Heart left ventricle (tissue), 16 donors: ENCODE measurements around the gene CEP70. TPM values are rescaled to one million over a fixed set of nuclear protein-coding genes. Genes with fewer than 3 reads are reported as not detected.

Source experiments
- ATAC-seq, 4 donors: fragments of 200-7000 bp; cut with Tn5 transposase; one replicate each; pipeline ENCODE4 v1.9.1; 2020 to 2022; ENCODE audit warnings: moderate library complexity in 4 of 4, mild to moderate bottlenecking in 3 of 4, moderate number of reproducible peaks in 1 of 4
- DNase-seq, 5 donors: peaks; one replicate each; pipeline ENCODE4 v3.0.0-alpha.2; 2020
- H3K27ac ChIP-seq, 12 donors: fragments of 200-600 bp; sonication (generic) in 4 of 12; one replicate each; pipeline versions ENCODE4 v1.5.0 to v1.8.0; 2016 to 2022; ENCODE audit warnings: mild to moderate bottlenecking in 2 of 12
- H3K27me3 ChIP-seq, 9 donors: fragments of 200-600 bp; sonication (generic) in 2 of 9; one replicate each; pipeline versions ENCODE4 v1.5.1 to v1.8.0; 2016 to 2022; ENCODE audit warnings: mild to moderate bottlenecking in 3 of 9
- H3K36me3 ChIP-seq, 9 donors: fragments of 200-600 bp; sonication (generic) in 2 of 9; one replicate each; pipeline versions ENCODE4 v1.5.0 to v1.8.0; 2018 to 2022; ENCODE audit warnings: mild to moderate bottlenecking in 2 of 9
- H3K4me1 ChIP-seq, 12 donors: fragments of 200-600 bp; sonication (generic) in 4 of 12; one replicate each; pipeline versions ENCODE4 v1.5.0 to v1.8.0; 2016 to 2022; ENCODE audit warnings: mild to moderate bottlenecking in 3 of 12
- H3K4me3 ChIP-seq, 12 donors: fragments of 200-600 bp; sonication (generic) in 4 of 12; one replicate each; pipeline versions ENCODE4 v1.5.0 to v1.8.0; 2017 to 2022; ENCODE audit warnings: mild to moderate bottlenecking in 9 of 12, moderate library complexity in 4 of 12
- H3K9me3 ChIP-seq, 12 donors: fragments of 200-600 bp; sonication (generic) in 4 of 12; one replicate each; pipeline versions ENCODE4 v1.5.0 to v1.8.0; 2016 to 2022; ENCODE audit warnings: mild to moderate bottlenecking in 1 of 12
- POLR2A ChIP-seq, 2 donors: fragments of 450-650 bp; IDR thresholded peaks; one replicate each; pipeline ENCODE4 v1.6.1; 2017; ENCODE audit warnings: antibody characterized with exemption in 2 of 2, mild to moderate bottlenecking in 2 of 2, moderate library complexity in 2 of 2
- WGBS, 4 donors: extraction: QIAGEN DNeasy Blood & Tissue Kit in 2 of 4; methylation state at CpG; one replicate each; pipeline versions ENCODE4 v1.1.5 to v1.1.7; 2013 to 2018; 5-methylcytosine and 5-hydroxymethylcytosine counted together
- intact Hi-C, 10 donors: fragments of 100-400 bp; cut with DNase I; formaldehyde crosslinking; loops; one replicate each; pipeline versions ENCODE4 v1.11.1 to v1.14.2; 2022
- polyA plus RNA-seq, 2 donors: library from polyadenylated mRNA; stranded (reverse); fragments of 200-250 nt; gene quantifications; one replicate each; pipeline ENCODE4 v1.2.3, GENCODE V29; 2013
- total RNA-seq, 9 donors: library from RNA; depleted of rRNA in 2 of 9; stranded (reverse); fragments of >200 nt in 2 of 9; fragmentation: NEBNext Ultra II Directional in 3 of 9; extraction: Animal tissue kit (Norgen Biotek cat#: 25700) in 3 of 9; gene quantifications; one replicate each; pipeline versions ENCODE4 v1.1.0 to v1.2.4, GENCODE V29; 2016 to 2023
- TF ChIP-seq, protein P1 (sequence below), 12 donors: fragments of 200-600 bp; sonication (generic) in 4 of 12; IDR thresholded peaks; one replicate each; pipeline versions ENCODE4 v1.5.0 to v1.8.0; 2018 to 2022; ENCODE audit warnings: antibody characterized with exemption in 12 of 12, mild to moderate bottlenecking in 5 of 12
- donor health status: ischemic (EF 13 %, LVEDD 7.1; RV severe dilation, severe dysfunction).
- donor health status: healthy with polysubstance abuse.
- donor health status: DM: no; HTN: yes; CAD: no.
- donor health status: DM: no; HTN: no; CAD: no.
- donor health status: ischemic (EF 25% LVEDD 6.9; RV normal size, moderate dysfunction).
- donor health status: ischemic (EF 25% LVEDD 5.7; RV mildly dilated, moderate dysfunction).
- donor health status: healthy.
- donor health status: DM: yes; HTN: yes; CAD: no.
- donor health status: ischemic (EF 35%, LVEDD 5.7; RV mildly dilated, moderate dysfunction).
- donor health status: nonischemic (EF 11% LVEDD 7.7; RV severe dilation, severe dysfunction).
- donor health status: DM: yes; HTN: yes; CAD: no.
- donor health status: PGD.
- donor health status: ischemic (EF 29% LVEDD 5.4; RV normal size, mild dysfunction).
- donor health status: nonischemic (EF 23%, LVEDD 6.1; RV moderate dilation, normal function).

The CEP70 gene
- total and polyA plus RNA-seq, 11 donors: 10.1 to 29.8 (median 22.6) TPM

DNA sequence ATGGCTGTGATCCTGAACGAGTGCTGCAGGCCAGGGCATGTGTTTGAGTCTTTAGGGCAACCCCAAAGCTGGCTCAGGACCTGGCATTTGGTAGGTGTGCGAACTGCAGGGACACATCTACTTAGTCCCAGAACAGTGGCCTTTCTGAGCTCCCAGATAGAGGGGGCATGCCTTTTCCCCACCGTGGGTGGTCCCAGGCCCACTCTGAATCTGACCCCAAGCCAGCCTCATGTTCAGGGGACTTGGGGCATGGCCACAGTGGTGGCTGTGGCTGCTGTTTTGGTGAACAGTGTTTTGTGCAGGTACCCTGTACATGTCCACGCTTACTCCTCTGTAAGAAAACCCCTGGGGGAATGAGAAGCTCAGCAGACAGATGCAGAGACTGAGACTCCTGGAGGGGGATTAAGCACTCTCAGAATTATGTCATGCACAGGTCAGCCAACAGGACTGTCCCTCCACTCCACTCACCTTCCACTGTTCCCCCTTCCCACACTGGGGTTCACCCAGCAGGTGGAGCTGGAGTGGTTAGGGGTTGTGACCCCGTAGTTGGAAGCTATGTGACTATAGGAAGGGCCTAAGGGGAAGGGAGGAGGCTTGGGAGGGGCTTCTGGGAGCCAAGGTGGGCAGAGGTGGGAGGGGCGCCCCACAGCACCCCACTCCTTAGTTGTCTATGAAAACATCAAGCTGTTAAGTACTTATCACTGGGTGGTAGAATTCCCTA, 143.2 kb downstream of the CEP70 start:
- no peaks in the 10 kb centered on the region for H3K9me3 ChIP-seq
- no peak for TF ChIP-seq POLR2A (IDR thresholded peaks at IDR 0.05)
- TF ChIP-seq, protein P1, sequence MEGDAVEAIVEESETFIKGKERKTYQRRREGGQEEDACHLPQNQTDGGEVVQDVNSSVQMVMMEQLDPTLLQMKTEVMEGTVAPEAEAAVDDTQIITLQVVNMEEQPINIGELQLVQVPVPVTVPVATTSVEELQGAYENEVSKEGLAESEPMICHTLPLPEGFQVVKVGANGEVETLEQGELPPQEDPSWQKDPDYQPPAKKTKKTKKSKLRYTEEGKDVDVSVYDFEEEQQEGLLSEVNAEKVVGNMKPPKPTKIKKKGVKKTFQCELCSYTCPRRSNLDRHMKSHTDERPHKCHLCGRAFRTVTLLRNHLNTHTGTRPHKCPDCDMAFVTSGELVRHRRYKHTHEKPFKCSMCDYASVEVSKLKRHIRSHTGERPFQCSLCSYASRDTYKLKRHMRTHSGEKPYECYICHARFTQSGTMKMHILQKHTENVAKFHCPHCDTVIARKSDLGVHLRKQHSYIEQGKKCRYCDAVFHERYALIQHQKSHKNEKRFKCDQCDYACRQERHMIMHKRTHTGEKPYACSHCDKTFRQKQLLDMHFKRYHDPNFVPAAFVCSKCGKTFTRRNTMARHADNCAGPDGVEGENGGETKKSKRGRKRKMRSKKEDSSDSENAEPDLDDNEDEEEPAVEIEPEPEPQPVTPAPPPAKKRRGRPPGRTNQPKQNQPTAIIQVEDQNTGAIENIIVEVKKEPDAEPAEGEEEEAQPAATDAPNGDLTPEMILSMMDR (IDR thresholded peaks at IDR 0.05): no peak
- no peak overlapping the region for H3K27ac ChIP-seq
- H3K4me3 ChIP-seq: no peak overlapping the region
- WGBS, 4 donors: 77 to 88% (median 79%) methylated on average over 6 of the region's 6 CpGs
- ATAC-seq (no peak), DNase-seq (peak in 1 of 5 donors; percentile 3)
- H3K27me3 ChIP-seq: no peaks in the 10 kb centered on the region
- intact Hi-C loops: no loop called here
- no peaks in the 10 kb centered on the region for H3K36me3 ChIP-seq
- H3K4me1 ChIP-seq: no peaks in the 10 kb centered on the region

- no peaks in the 10 kb centered on the region for H3K4me1 ChIP-seq
- TF ChIP-seq POLR2A (IDR thresholded peaks at IDR 0.05): no peak
- TF ChIP-seq, protein P1 (IDR thresholded peaks at IDR 0.05): no peak
- no peaks in the 10 kb centered on the region for H3K36me3 ChIP-seq
- H3K9me3 ChIP-seq: no peaks in the 10 kb centered on the region
- intact Hi-C loops: no loop called here
- H3K27me3 ChIP-seq: no peaks in the 10 kb centered on the region
- peak in 1 of 5 donors; percentile 6 for DNase-seq
- no peak for ATAC-seq
- no peak overlapping the region for H3K27ac ChIP-seq
- 92 to 93% (median 92%) methylated on average over 7 of the region's 7 CpGs for WGBS, 4 donors
- H3K4me3 ChIP-seq: no peak overlapping the region
Measured at GRCh38 chr3:138450181-138450580, 143.9 kb downstream of the CEP70 start.

- Histone ChIP-seq H3K4me1 (no peaks in the 10 kb centered on the region), H3K36me3 (no peaks in the 10 kb centered on the region), H3K27ac (no peak overlapping the region), H3K27me3 (no peaks in the 10 kb centered on the region), H3K4me3 (no peak overlapping the region), H3K9me3 (no peaks in the 10 kb centered on the region)
- intact Hi-C loops: no loop called here
- DNase-seq: peak in 1 of 5 donors; percentile 4
- TF ChIP-seq POLR2A (IDR thresholded peaks at IDR 0.05): no peak
- TF ChIP-seq, protein P1 (IDR thresholded peaks at IDR 0.05): no peak
- 88 to 96% (median 92%) methylated on average over 3 of the region's 3 CpGs for WGBS, 4 donors
- ATAC-seq: no peak
Measured at GRCh38 chr3:138449490-138449889, 144.6 kb downstream of the CEP70 start.

- peak in 1 of 5 donors; percentile 2 for DNase-seq
- Histone ChIP-seq H3K4me3 (no peak overlapping the region), H3K27ac (no peak overlapping the region), H3K27me3 (no peaks in the 10 kb centered on the region), H3K4me1 (no peaks in the 10 kb centered on the region), H3K36me3 (no peaks in the 10 kb centered on the region), H3K9me3 (no peaks in the 10 kb centered on the region)
- no peak for ATAC-seq
- intact Hi-C loops: no loop called here
- 71 to 86% (median 80%) methylated on average over 3 of the region's 3 CpGs for WGBS, 4 donors
- TF ChIP-seq, protein P1 (IDR thresholded peaks at IDR 0.05): no peak
- TF ChIP-seq POLR2A (IDR thresholded peaks at IDR 0.05): no peak
Measured at GRCh38 chr3:138448631-138449030, 145.4 kb downstream of the CEP70 start.
